H1 (cell line): Measurements from ENCODE around the gene L3MBTL4. TPM values are rescaled to one million over a fixed set of nuclear protein-coding genes. Genes with fewer than 3 reads are reported as not detected.
A peak's percentile ranks its signal among the peaks of the same experiment; 100 is the strongest.

Source experiments
- CTCF ChIA-PET: fragments of 300-600 bp; sonication (Branson Sonifier 250); formaldehyde crosslinking; loops from one replicate; lab custom pipeline; 2021; ENCODE audit not compliant: partially characterized antibody; lab: Charles Lee
- POLR2A ChIA-PET: fragments of 300-600 bp; sonication (Branson Sonifier 250); formaldehyde crosslinking; loops from one replicate; lab custom pipeline; 2021; ENCODE audit warnings: inconsistent platforms; ENCODE audit not compliant: partially characterized antibody; lab: Charles Lee
- DNase-seq, 2 experiments: peaks; one replicate each; pipeline versions ENCODE4 v3.0.0 to v3.0.0-alpha.2; 2010 to 2022; ENCODE audit warnings: low spot score in 2 of 2, low read depth in 1 of 2, mixed read lengths in 1 of 2
- FAIRE-seq: peaks from 2 replicates; lab custom pipeline; 2011; peaks lifted over from hg19 to GRCh38; lab: Jason Lieb, UNC
- H2AFZ ChIP-seq: 2 replicates; pipeline ENCODE4 v1.8.1; 2012; ENCODE audit warnings: low read length, inconsistent platforms
- H2AK5ac ChIP-seq: 2 replicates; pipeline ENCODE4 v1.6.1; 2013; ENCODE audit warnings: low read depth, low read length
- H2BK120ac ChIP-seq: replicated peaks from 2 replicates; pipeline ENCODE3; 2013; ENCODE audit warnings: low read depth, low read length, inconsistent platforms
- H2BK12ac ChIP-seq: 2 replicates; pipeline ENCODE4 v1.6.1; 2013; ENCODE audit warnings: low read depth, low read length
- H2BK15ac ChIP-seq: 2 replicates; pipeline ENCODE4 v1.6.1; 2013; ENCODE audit warnings: low read length
- H2BK20ac ChIP-seq: 2 replicates; pipeline ENCODE4 v1.6.1; 2013; ENCODE audit warnings: low read length
- H2BK5ac ChIP-seq: 2 replicates; pipeline ENCODE4 v1.6.1; 2013; ENCODE audit warnings: low read depth, low read length
- H3K14ac ChIP-seq: 2 replicates; pipeline ENCODE4 v1.6.1; 2013; ENCODE audit warnings: inconsistent platforms; ENCODE audit not compliant: insufficient read length
- H3K18ac ChIP-seq: 2 replicates; pipeline ENCODE4 v1.6.1; 2013; ENCODE audit warnings: low read length; ENCODE audit errors: extremely low read depth
- H3K23ac ChIP-seq: 2 replicates; pipeline ENCODE4 v1.6.1; 2013; ENCODE audit warnings: inconsistent platforms; ENCODE audit not compliant: insufficient read length
- H3K23me2 ChIP-seq: 2 replicates; pipeline ENCODE4 v1.6.1; 2013; ENCODE audit warnings: low read depth, low read length
- H3K27ac ChIP-seq: 2 replicates; pipeline ENCODE4 v1.6.1; 2011; ENCODE audit warnings: low read depth, low read length, inconsistent platforms
- H3K27me3 ChIP-seq, 4 experiments: replicated peaks in 1 of 4; 1 replicate in 1 of 4; 2 replicates in 3 of 4; pipeline versions ENCODE4 v1.6.1 to v1.8.1; 2011 to 2013; ENCODE audit warnings: low read length in 3 of 4, mild to moderate bottlenecking in 3 of 4, inconsistent platforms in 2 of 4, mixed read lengths in 2 of 4, moderate library complexity in 1 of 4; ENCODE audit not compliant: control insufficient read depth in 3 of 4, insufficient read depth in 3 of 4; ENCODE audit errors: extremely low read depth in 1 of 4
- H3K36me3 ChIP-seq, 4 experiments: 2 replicates each; pipeline versions ENCODE4 v1.6.1 to v1.8.1; 2011 to 2013; ENCODE audit warnings: mild to moderate bottlenecking in 4 of 4, low read length in 3 of 4, moderate library complexity in 2 of 4, control low read depth in 1 of 4, inconsistent platforms in 1 of 4; ENCODE audit not compliant: insufficient read depth in 4 of 4, control insufficient read depth in 2 of 4
- H3K4ac ChIP-seq: replicated peaks from 2 replicates; pipeline ENCODE3; 2013; ENCODE audit warnings: low read length, low read depth, mixed read lengths, inconsistent platforms; ENCODE audit not compliant: insufficient read length
- H3K4me1 ChIP-seq, 4 experiments: replicated peaks in 1 of 4; 1 replicate in 1 of 4; 2 replicates in 3 of 4; pipeline versions ENCODE4 v1.6.1 to v1.8.1; 2011 to 2013; ENCODE audit warnings: low read length in 3 of 4, inconsistent platforms in 2 of 4, mixed read lengths in 1 of 4; ENCODE audit not compliant: insufficient read depth in 4 of 4, control insufficient read depth in 3 of 4
- H3K4me2 ChIP-seq, 2 experiments: 2 replicates each; pipeline versions ENCODE4 v1.6.1 to v1.8.1; 2011 to 2013; ENCODE audit warnings: low read depth in 2 of 2, low read length in 2 of 2, control low read depth in 1 of 2, inconsistent platforms in 1 of 2, mild to moderate bottlenecking in 1 of 2; ENCODE audit not compliant: insufficient read depth in 1 of 2
- H3K4me3 ChIP-seq, 4 experiments: fragments of 200-600, 300-600 bp in 1 of 4; sonication (generic), shearing (Covaris generic), sonication (Bioruptor Twin) in 1 of 4; 2 replicates each; pipeline versions ENCODE4 v1.5.1 to v1.8.1; 2011 to 2016; ENCODE audit warnings: low read length in 4 of 4, low read depth in 3 of 4, control low read depth in 2 of 4, inconsistent platforms in 2 of 4, mild to moderate bottlenecking in 2 of 4, mixed read lengths in 1 of 4, moderate library complexity in 1 of 4; ENCODE audit not compliant: insufficient read depth in 2 of 4; ENCODE audit errors: extremely low read depth in 1 of 4
- H3K56ac ChIP-seq: replicated peaks from 2 replicates; pipeline ENCODE3; 2013; ENCODE audit warnings: low read depth, mild to moderate bottlenecking, mixed read lengths, low read length, inconsistent platforms; ENCODE audit not compliant: insufficient read length
- H3K79me1 ChIP-seq: 2 replicates; pipeline ENCODE4 v1.6.1; 2013; ENCODE audit warnings: low read depth, low read length, control low read depth
- H3K79me2 ChIP-seq, 2 experiments: 2 replicates each; pipeline versions ENCODE4 v1.6.1 to v1.8.1; 2012 to 2013; ENCODE audit warnings: low read length in 2 of 2, mild to moderate bottlenecking in 2 of 2, inconsistent platforms in 1 of 2; ENCODE audit not compliant: insufficient read depth in 2 of 2, control insufficient read depth in 1 of 2
- H3K9ac ChIP-seq, 4 experiments: replicated peaks in 1 of 4; 1 replicate in 1 of 4; 2 replicates in 3 of 4; pipeline versions ENCODE4 v1.6.1 to v1.8.1; 2011 to 2013; ENCODE audit warnings: low read depth in 3 of 4, low read length in 3 of 4, control low read depth in 2 of 4, mild to moderate bottlenecking in 2 of 4, moderate library complexity in 2 of 4, inconsistent platforms in 1 of 4; ENCODE audit errors: extremely low read depth in 1 of 4
- H3K9me3 ChIP-seq, 2 experiments: 2 replicates each; pipeline versions ENCODE4 v1.6.1 to v1.8.1; 2012 to 2013; ENCODE audit warnings: mild to moderate bottlenecking in 2 of 2, moderate library complexity in 2 of 2, control low read depth in 1 of 2, inconsistent platforms in 1 of 2, low read depth in 1 of 2, low read length in 1 of 2, mixed read lengths in 1 of 2; ENCODE audit not compliant: insufficient read depth in 2 of 2
- H4K20me1 ChIP-seq, 2 experiments: replicated peaks in 1 of 2; 2 replicates each; pipeline versions ENCODE3 to v1.8.1; 2011 to 2013; ENCODE audit warnings: inconsistent platforms in 2 of 2, low read length in 2 of 2, mild to moderate bottlenecking in 1 of 2; ENCODE audit not compliant: insufficient read depth in 2 of 2, control insufficient read depth in 1 of 2
- H4K5ac ChIP-seq: 2 replicates; pipeline ENCODE4 v1.6.1; 2013; ENCODE audit warnings: low read length, low read depth, mixed read lengths, inconsistent platforms; ENCODE audit not compliant: insufficient read length
- H4K8ac ChIP-seq: 2 replicates; pipeline ENCODE4 v1.8.0; 2013; ENCODE audit warnings: mild to moderate bottlenecking, moderate library complexity, low read length, inconsistent platforms; ENCODE audit not compliant: insufficient read depth; ENCODE audit errors: extremely low read depth
- H4K91ac ChIP-seq: replicated peaks from 2 replicates; pipeline ENCODE3; 2013; ENCODE audit warnings: low read length, mixed read lengths, inconsistent platforms; ENCODE audit not compliant: insufficient read length
- CBX5 ChIP-seq: fragments of 300-800, 300-1000 bp; sonication (generic); IDR thresholded peaks from 2 replicates; pipeline ENCODE4 v1.7.1; 2016; ENCODE audit warnings: antibody characterized with exemption, low read length, low read depth
- GABPA ChIP-seq: IDR thresholded peaks from 2 replicates; pipeline ENCODE4 v1.6.1; 2011; ENCODE audit warnings: mild to moderate bottlenecking, low read length, moderate library complexity, borderline replicate concordance; ENCODE audit not compliant: insufficient read depth
- JUN ChIP-seq: IDR thresholded peaks from 2 replicates; pipeline ENCODE4 v1.6.1; 2011; ENCODE audit warnings: low read depth, mild to moderate bottlenecking, improper control_type of control experiment, low read length
- JUND ChIP-seq: IDR thresholded peaks from 2 replicates; pipeline ENCODE4 v1.6.1; 2011; ENCODE audit warnings: mild to moderate bottlenecking, improper control_type of control experiment, low read length
- MAFK ChIP-seq: IDR thresholded peaks from 2 replicates; pipeline ENCODE4 v1.6.1; 2012; ENCODE audit warnings: low read depth, mild to moderate bottlenecking, improper control_type of control experiment, low read length
- POLR2AphosphoS5 ChIP-seq: IDR thresholded peaks from 2 replicates; pipeline ENCODE4 v1.6.1; 2011; ENCODE audit warnings: low read depth, low read length
- SIN3A ChIP-seq, 2 experiments: IDR thresholded peaks in 1 of 2; conservative IDR thresholded peaks in 1 of 2; 2 replicates each; pipeline ENCODE4 v1.6.1; 2011 to 2012; ENCODE audit warnings: low read length in 2 of 2, improper control_type of control experiment in 1 of 2, low read depth in 1 of 2, mild to moderate bottlenecking in 1 of 2
- SIRT6 ChIP-seq: IDR thresholded peaks from one replicate; pipeline ENCODE4 v1.7.1; 2012; ENCODE audit warnings: low read length, inconsistent platforms
- SUZ12 ChIP-seq: fragments of 200-600 bp; sonication (generic); IDR thresholded peaks from 2 replicates; pipeline ENCODE4 v1.6.1; 2012; ENCODE audit warnings: mild to moderate bottlenecking, inconsistent platforms, low read length, moderate library complexity, mixed read lengths
- WGBS, 2 experiments: shearing (Covaris generic) in 1 of 2; methylation state at CpG; one replicate each; pipeline versions ENCODE4 v1.1.6 to v1.1.7; 2013 to 2015; ENCODE audit warnings: low lambda C conversion rate in 2 of 2, mixed read lengths in 2 of 2, inconsistent platforms in 1 of 2, low coverage in 1 of 2, missing lambda C conversion rate in 1 of 2; ENCODE audit not compliant: insufficient replicate concordance in 2 of 2, insufficient coverage in 1 of 2, insufficient read length in 1 of 2; ENCODE audit errors: extremely low coverage in 1 of 2, missing lambda C conversion rate in 1 of 2; 5-methylcytosine and 5-hydroxymethylcytosine counted together
- polyA plus RNA-seq, 7 experiments: library from polyadenylated mRNA; depleted of rRNA in 3 of 7; stranded (reverse) in 5 of 7; unstranded in 2 of 7; fragments of >200 nt in 5 of 7; fragments of 200-250 nt in 2 of 7; gene quantifications; 1 replicate in 5 of 7; 2 replicates in 1 of 7; 4 replicates in 1 of 7; pipeline versions ENCODE4 v1.2.1 to v1.2.3, GENCODE V29; 2011 to 2013; ENCODE audit warnings: missing spikeins in 2 of 7, mixed read lengths in 2 of 7
- total RNA-seq: library from RNA; stranded (reverse); fragmentation: NEBNext Ultra II Directional; extraction: Animal tissue kit (Norgen Biotek cat#: 25700); gene quantifications from 2 replicates; pipeline ENCODE4 v1.2.1, GENCODE V29; 2021

Gene L3MBTL4
- total and polyA plus RNA-seq, 2 of the 8 experiments (the other 6 are each of a cell fraction or from before 2014, with no cell fraction given), result 1.0 to 2.1 TPM

DNA sequence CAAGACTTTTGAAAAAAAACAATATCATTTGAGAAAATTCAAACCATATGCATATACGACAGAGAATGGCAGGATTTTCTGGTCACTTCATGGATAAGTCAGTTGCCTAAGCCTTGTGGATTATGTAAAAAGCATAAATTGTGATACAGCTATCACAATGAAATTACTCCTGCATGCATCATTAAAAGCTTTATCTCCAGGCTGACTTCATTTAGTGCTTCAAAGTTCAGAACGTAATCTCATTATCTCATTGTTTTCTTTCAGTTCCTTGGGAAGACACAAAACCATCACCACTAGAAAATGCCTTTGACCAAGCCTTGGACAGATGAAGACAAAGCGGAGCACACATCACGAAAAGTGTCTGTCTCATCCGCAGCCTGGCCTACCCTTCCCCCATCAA is 57.0 kb downstream of the L3MBTL4 start:
- no peak overlapping the region for H2BK15ac ChIP-seq
- peak overlapping the region; percentile 18 to 44; a peak in 1 of 4 replicates for H3K4me2 ChIP-seq
- POLR2A ChIA-PET, result no interaction called here
- no peaks in the 10 kb centered on the region for H3K36me3 ChIP-seq
- no peak for DNase-seq
- no peaks in the 10 kb centered on the region for H3K9me3 ChIP-seq
- H3K27me3 ChIP-seq, result no peaks in the 10 kb centered on the region
- 82% methylated on average over 5 of the region's 5 CpGs; no CpG with 5 or more reads in 1 of the 2 experiments for whole genome bisulfite sequencing, 2 experiments
- CTCF ChIA-PET, result interaction anchor here (1.4 kb wide), 1 partner anchor 210 kb away, joined by 3 read pairs; no protein-coding TSS in a partner anchor
- H3K56ac ChIP-seq, result no peak overlapping the region
- no peak overlapping the region for H3K27ac ChIP-seq
- no peak overlapping the region; a peak in 1 of 7 replicates for H3K9ac ChIP-seq
- H2BK120ac ChIP-seq, result no peak overlapping the region
- H4K8ac ChIP-seq, result no peak overlapping the region
- no peak overlapping the region for H2BK12ac ChIP-seq
- no peaks in the 10 kb centered on the region for H4K20me1 ChIP-seq
- H3K79me2 ChIP-seq, result no peaks in the 10 kb centered on the region
- H3K23me2 ChIP-seq, result no peaks in the 10 kb centered on the region
- H3K4me1 ChIP-seq, result peaks cover 4 to 14% (median 6%) of the 10 kb centered on the region in 4 experiments; a peak in 6 of 7 replicates
- FAIRE-seq, result peak; percentile 19
- H3K4ac ChIP-seq, result no peak overlapping the region
- no peak overlapping the region for H3K18ac ChIP-seq
- H4K91ac ChIP-seq, result no peak overlapping the region
- no peak overlapping the region for H2BK5ac ChIP-seq
- no peak overlapping the region for H2BK20ac ChIP-seq
- no peak overlapping the region for H3K23ac ChIP-seq
- no peaks in the 10 kb centered on the region for H3K79me1 ChIP-seq
- no peak overlapping the region for H2AK5ac ChIP-seq
- no peak overlapping the region for H3K4me3 ChIP-seq
- no peak overlapping the region for H4K5ac ChIP-seq
- H2AFZ ChIP-seq, result no peak overlapping the region
- no peak overlapping the region for H3K14ac ChIP-seq
- TF ChIP-seq SIN3A (conservative IDR thresholded peaks at IDR 0.05 in 1 of 2, IDR thresholded peaks at IDR 0.05 in 1 of 2; ENCODE audit: low read depth in 1 of 2, low read length in 2 of 2) (no peak), MAFK (no peak), POLR2AphosphoS5 (no peak), JUN (no peak), SUZ12 (no peak), CBX5 (no peak), JUND (no peak), SIRT6 (no peak), GABPA (no peak)
